CD4-positive, alpha-beta T cell treated with Interleukin-17A for 4 hours (primary cell): ENCODE results near the gene MDGA2.
"Not testable (repeated sequence)": the region's sequence is repeated elsewhere in the genome, so short reads cannot be mapped to it uniquely, and the experiment has no call there.

ENCODE experiments used
- DNase-seq: peaks from one replicate; pipeline ENCODE4 v3.0.0-alpha.2; 2020; ENCODE audit warnings: mixed read lengths

Gene MDGA2

GRCh38 chr14:47220096-47220495 is 455.3 kb downstream of the MDGA2 start:
- DNase-seq = no peak

GRCh38 chr14:47211263-47211662 is 464.1 kb downstream of the MDGA2 start:
- DNase-seq = no peak

GRCh38 chr14:47210099-47210498 is 465.3 kb downstream of the MDGA2 start:
- DNase-seq = no peak

- no peak for DNase-seq
These were observed 467.0 kb downstream of the MDGA2 start for GRCh38 chr14:47208434-47208833.

- DNase-seq = no peak
These were observed 467.8 kb downstream of the MDGA2 start for GRCh38 chr14:47207617-47208016.

- DNase-seq = no peak
These were observed 474.7 kb downstream of the MDGA2 start for GRCh38 chr14:47200740-47201139.

GRCh38 chr14:47195582-47195981 is 479.8 kb downstream of the MDGA2 start:
- DNase-seq = no peak

GRCh38 chr14:47194055-47194454 is 481.4 kb downstream of the MDGA2 start:
- no peak for DNase-seq

GRCh38 chr14:47192203-47192602 is 483.2 kb downstream of the MDGA2 start:
- not testable (repeated sequence) for DNase-seq

GRCh38 chr14:47191700-47192099 is 483.7 kb downstream of the MDGA2 start:
- DNase-seq = no peak

- no peak for DNase-seq
These were observed 485.4 kb downstream of the MDGA2 start for GRCh38 chr14:47189911-47190484.

GRCh38 chr14:47186486-47186885 is 488.9 kb downstream of the MDGA2 start:
- no peak for DNase-seq

- no peak for DNase-seq
These were observed 495.5 kb downstream of the MDGA2 start for GRCh38 chr14:47179906-47180305.

GRCh38 chr14:47171896-47172295 is 503.5 kb downstream of the MDGA2 start:
- not testable (repeated sequence) for DNase-seq

GRCh38 chr14:47167402-47167801 is 508.0 kb downstream of the MDGA2 start:
- DNase-seq = no peak

GRCh38 chr14:47155395-47155794 is 520.0 kb downstream of the MDGA2 start:
- no peak for DNase-seq

- DNase-seq = no peak
These were observed 521.1 kb downstream of the MDGA2 start for GRCh38 chr14:47154276-47154797.

GRCh38 chr14:47153746-47154145 is 521.7 kb downstream of the MDGA2 start:
- no peak for DNase-seq

- DNase-seq = no peak
These were observed 525.1 kb downstream of the MDGA2 start for GRCh38 chr14:47150267-47150666.

- no peak for DNase-seq
These were observed 526.1 kb downstream of the MDGA2 start for GRCh38 chr14:47149326-47149725.

- no peak for DNase-seq
These were observed 526.7 kb downstream of the MDGA2 start for GRCh38 chr14:47148686-47149085.

- no peak for DNase-seq
These were observed 554.8 kb downstream of the MDGA2 start for GRCh38 chr14:47120645-47121044.

GRCh38 chr14:47103771-47104170 is 571.6 kb downstream of the MDGA2 start:
- DNase-seq = no peak

GRCh38 chr14:47102472-47102871 is 572.9 kb downstream of the MDGA2 start:
- no peak for DNase-seq

- DNase-seq = no peak
These were observed 589.7 kb downstream of the MDGA2 start for GRCh38 chr14:47085678-47086077.
